DND-41 (cell line): ENCODE data around the gene VAMP7.
"Not testable (repeated sequence)": the region's sequence is repeated elsewhere in the genome, so short reads cannot be mapped to it uniquely, and the experiment has no call there.

Source experiments
- ATAC-seq: fragments of 200-7000 bp; cut with Tn5 transposase; 3 replicates; pipeline ENCODE4 v1.9.1; 2021; ENCODE audit warnings: low read depth; ENCODE audit not compliant: insufficient read depth
- DNase-seq: peaks from one replicate; pipeline ENCODE4 v3.0.0-alpha.2; 2020
- H2AFZ ChIP-seq: 2 replicates; pipeline ENCODE4 v1.6.0; 2012; ENCODE audit warnings: low read depth, low read length
- H3K27ac ChIP-seq: 2 replicates; pipeline ENCODE4 v1.5.1; 2012; ENCODE audit warnings: low read length, inconsistent platforms
- H3K27me3 ChIP-seq: fragments of 200-600 bp; sonication (generic); 2 replicates; pipeline ENCODE4 v1.6.0; 2012; ENCODE audit warnings: low read length, mild to moderate bottlenecking, inconsistent platforms; ENCODE audit not compliant: insufficient read depth, poor library complexity
- H3K36me3 ChIP-seq: 2 replicates; pipeline ENCODE4 v1.5.1; 2012; ENCODE audit warnings: low read length, inconsistent platforms; ENCODE audit not compliant: insufficient read depth
- H3K4me1 ChIP-seq: 2 replicates; pipeline ENCODE4 v1.5.1; 2012; ENCODE audit warnings: mild to moderate bottlenecking, low read length; ENCODE audit not compliant: insufficient read depth
- H3K4me2 ChIP-seq: 2 replicates; pipeline ENCODE4 v1.6.0; 2012; ENCODE audit warnings: mild to moderate bottlenecking, moderate library complexity, low read length, inconsistent platforms; ENCODE audit not compliant: insufficient read depth
- H3K4me3 ChIP-seq, 2 experiments: fragments of 200-600 bp in 1 of 2; shearing (Covaris generic) in 1 of 2; 2 replicates each; pipeline ENCODE4 v1.5.1; 2012 to 2016; ENCODE audit warnings: inconsistent platforms in 2 of 2, low read length in 2 of 2, mild to moderate bottlenecking in 2 of 2, low read depth in 1 of 2, moderate library complexity in 1 of 2
- H3K79me2 ChIP-seq: 2 replicates; pipeline ENCODE4 v1.6.0; 2012; ENCODE audit warnings: low read length, inconsistent platforms; ENCODE audit not compliant: insufficient read depth
- H3K9ac ChIP-seq: 2 replicates; pipeline ENCODE4 v1.6.0; 2012; ENCODE audit warnings: low read depth, mild to moderate bottlenecking, inconsistent platforms, low read length, moderate library complexity
- H3K9me3 ChIP-seq: 2 replicates; pipeline ENCODE4 v1.5.1; 2012; ENCODE audit warnings: low read length, moderate library complexity, mild to moderate bottlenecking, inconsistent platforms; ENCODE audit not compliant: insufficient read depth, severe bottlenecking
- H4K20me1 ChIP-seq: 2 replicates; pipeline ENCODE4 v1.6.0; 2012; ENCODE audit warnings: low read length; ENCODE audit not compliant: insufficient read depth
- CTCF ChIP-seq: IDR thresholded peaks from 2 replicates; pipeline ENCODE4 v1.5.1; 2012; ENCODE audit warnings: borderline replicate concordance, low read length, moderate library complexity, mild to moderate bottlenecking; ENCODE audit not compliant: poor library complexity, severe bottlenecking; ENCODE audit errors: extremely low read depth
- EZH2 ChIP-seq: IDR thresholded peaks from 3 replicates; pipeline ENCODE4 v1.6.1; 2012; ENCODE audit warnings: borderline replicate concordance, low read depth, mild to moderate bottlenecking, moderate library complexity, low read length, inconsistent platforms; ENCODE audit not compliant: severe bottlenecking

The VAMP7 gene

GRCh38 chrX:155893521-155893920 is 12.4 kb downstream of the VAMP7 start:
- no peaks in the 10 kb centered on the region for H3K9me3 ChIP-seq
- no peak for ATAC-seq

GRCh38 chrX:155896512-155896911 is 15.4 kb downstream of the VAMP7 start:
- no peaks in the 10 kb centered on the region for H3K79me2 ChIP-seq
- no peak overlapping the region for H3K27ac ChIP-seq
- ATAC-seq, result no peak
- no peaks in the 10 kb centered on the region for H3K4me1 ChIP-seq
- no peak overlapping the region for H3K9ac ChIP-seq
- no peak overlapping the region for H3K4me2 ChIP-seq
- no peak for TF ChIP-seq CTCF
- H3K9me3 ChIP-seq, result no peaks in the 10 kb centered on the region
- H3K36me3 ChIP-seq, result peaks cover 42% of the 10 kb centered on the region
- no peak for DNase-seq
- H2AFZ ChIP-seq, result no peak overlapping the region
- H3K4me3 ChIP-seq, result no peak overlapping the region
- H3K27me3 ChIP-seq, result no peaks in the 10 kb centered on the region
- no peaks in the 10 kb centered on the region for H4K20me1 ChIP-seq

More at GRCh38 chrX:155893521-155893920, 12.4 kb downstream of the VAMP7 start:
- Histone ChIP-seq H3K4me2 (no peak overlapping the region), H3K27ac (no peak overlapping the region), H2AFZ (no peak overlapping the region), H3K79me2 (no peaks in the 10 kb centered on the region), H4K20me1 (no peaks in the 10 kb centered on the region), H3K27me3 (no peaks in the 10 kb centered on the region), H3K4me3 (no peak overlapping the region), H3K4me1 (no peaks in the 10 kb centered on the region), H3K36me3 (peaks cover 39% of the 10 kb centered on the region; the same call in 1 of the 2 replicates), H3K9ac (no peak overlapping the region)
- DNase-seq, result no peak
- TF ChIP-seq EZH2 (no peak), CTCF (no peak)

- no peaks in the 10 kb centered on the region for H3K79me2 ChIP-seq
- no peak overlapping the region for H2AFZ ChIP-seq
- DNase-seq (no peak), ATAC-seq (no peak)
- TF ChIP-seq CTCF (no peak), EZH2 (no peak)
- no peaks in the 10 kb centered on the region for H3K27me3 ChIP-seq
- no peak overlapping the region for H3K9ac ChIP-seq
- no peak overlapping the region for H3K4me2 ChIP-seq
- H3K27ac ChIP-seq, result no peak overlapping the region
- no peaks in the 10 kb centered on the region for H3K9me3 ChIP-seq
- no peaks in the 10 kb centered on the region for H3K4me1 ChIP-seq
- H3K36me3 ChIP-seq, result peaks cover 38% of the 10 kb centered on the region
- H3K4me3 ChIP-seq, result no peak overlapping the region
- H4K20me1 ChIP-seq, result no peaks in the 10 kb centered on the region
Measured at GRCh38 chrX:155899366-155899765, 18.2 kb downstream of the VAMP7 start.

DNA sequence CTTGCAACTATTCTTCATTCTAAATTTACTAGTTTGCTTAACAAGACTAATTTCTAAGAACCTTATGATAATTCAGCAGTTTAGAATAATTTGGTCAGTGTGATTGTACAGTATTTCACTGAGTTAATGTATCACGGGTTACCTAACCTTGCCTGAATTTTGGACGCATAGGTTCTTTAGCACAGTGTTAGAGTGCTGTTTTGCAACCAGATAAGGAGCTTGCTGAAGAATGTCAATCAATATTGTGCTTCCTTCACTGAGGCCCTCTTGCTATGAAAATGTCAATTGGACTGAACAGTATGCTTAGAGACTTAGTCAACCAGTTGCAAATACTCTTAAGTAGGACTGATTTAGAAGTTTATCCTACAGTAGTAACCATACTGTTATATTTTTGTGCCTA is 19.6 kb downstream of the VAMP7 start:
- H3K4me3 ChIP-seq, result no peak overlapping the region
- H3K36me3 ChIP-seq, result peaks cover 31% of the 10 kb centered on the region
- H3K9me3 ChIP-seq, result no peaks in the 10 kb centered on the region
- no peaks in the 10 kb centered on the region for H3K4me1 ChIP-seq
- H2AFZ ChIP-seq, result no peak overlapping the region
- TF ChIP-seq EZH2, result no peak
- no peak for TF ChIP-seq CTCF
- ATAC-seq, result no peak
- no peaks in the 10 kb centered on the region for H3K27me3 ChIP-seq
- DNase-seq, result no peak
- no peaks in the 10 kb centered on the region for H4K20me1 ChIP-seq
- no peak overlapping the region for H3K4me2 ChIP-seq
- no peaks in the 10 kb centered on the region for H3K79me2 ChIP-seq
- H3K27ac ChIP-seq, result no peak overlapping the region
- H3K9ac ChIP-seq, result no peak overlapping the region

- not testable (repeated sequence) for H3K4me3 ChIP-seq, H3K4me2 ChIP-seq, H3K27me3 ChIP-seq, H2AFZ ChIP-seq, H3K79me2 ChIP-seq, H4K20me1 ChIP-seq, H3K9ac ChIP-seq, H3K4me1 ChIP-seq, H3K27ac ChIP-seq, ATAC-seq, H3K9me3 ChIP-seq, DNase-seq
- peaks cover 36% of the 10 kb centered on the region; the same call in 1 of the 2 replicates for H3K36me3 ChIP-seq
Measured at GRCh38 chrX:155907661-155908060, 26.5 kb downstream of the VAMP7 start.
